Calu3 (cell line): Measurements from ENCODE around the gene DCST2. TPM values are rescaled to one million over a fixed set of nuclear protein-coding genes. Genes with fewer than 3 reads are reported as not detected.

Experiments used
- BruUV-seq: library from RNA; stranded (reverse); fragments of 400-500 nt; replicated peaks from 2 replicates; lab custom pipeline; 2021; lab: Mats Ljungman, UMichigan
- CTCF ChIA-PET: fragments of 300-600 bp; sonication (Branson Sonifier 250); formaldehyde crosslinking; loops from one replicate; lab custom pipeline; 2022; ENCODE audit warnings: antibody characterized with exemption; lab: Charles Lee
- DNase-seq: peaks from one replicate; pipeline ENCODE4 v3.0.0; 2022
- H3K27ac Mint-ChIP-seq: one replicate; pipeline ENCODE4 v1.8.0; 2022; ENCODE audit warnings: mixed read lengths; ENCODE audit not compliant: unreplicated experiment
- H3K27me3 Mint-ChIP-seq: one replicate; pipeline ENCODE4 v1.8.0; 2022; ENCODE audit warnings: mixed read lengths; ENCODE audit not compliant: unreplicated experiment
- H3K36me3 Mint-ChIP-seq: one replicate; pipeline ENCODE4 v1.8.0; 2022; ENCODE audit warnings: mild to moderate bottlenecking, moderate library complexity, mixed read lengths; ENCODE audit not compliant: insufficient read depth, unreplicated experiment
- H3K4me1 Mint-ChIP-seq: one replicate; pipeline ENCODE4 v1.8.0; 2022; ENCODE audit warnings: mild to moderate bottlenecking, low read depth, mixed read lengths; ENCODE audit not compliant: unreplicated experiment
- H3K4me3 Mint-ChIP-seq: one replicate; pipeline ENCODE4 v1.8.0; 2022; ENCODE audit warnings: mild to moderate bottlenecking, low read depth, moderate library complexity, mixed read lengths; ENCODE audit not compliant: unreplicated experiment
- H3K9me3 Mint-ChIP-seq: one replicate; pipeline ENCODE4 v1.8.0; 2022; ENCODE audit warnings: low read depth, mixed read lengths; ENCODE audit not compliant: unreplicated experiment
- CTCF ChIP-seq: fragments of 200-600 bp; IDR thresholded peaks from one replicate; pipeline ENCODE4 v1.8.0; 2022; ENCODE audit warnings: antibody characterized with exemption; ENCODE audit not compliant: unreplicated experiment
- intact Hi-C: fragments of 100-400 bp; cut with micrococcal nuclease; formaldehyde crosslinking; loops from one replicate; pipeline ENCODE4 v1.10.0; 2022; ENCODE audit not compliant: unreplicated experiment
- total RNA-seq: library from RNA; stranded (reverse); gene quantifications from 2 replicates; pipeline ENCODE4 v1.2.3, GENCODE V29; 2022

The DCST2 gene
- total RNA-seq, 1 experiment from 2014 or later = 1.4 TPM

- peak overlapping the region; percentile 91 for H3K4me3 Mint-ChIP-seq
- DNase-seq = no peak
- no peak for TF ChIP-seq CTCF
- H3K4me1 Mint-ChIP-seq = peaks cover 24% of the 10 kb centered on the region
- no peaks in the 10 kb centered on the region for H3K9me3 Mint-ChIP-seq
- H3K36me3 Mint-ChIP-seq = peaks cover 36% of the 10 kb centered on the region
- intact Hi-C loops = loop anchor here (10.0 kb wide), 1 partner anchor 49 kb away; the partner anchor contains the start of gene ZBTB7B
- H3K27me3 Mint-ChIP-seq = no peaks in the 10 kb centered on the region
- CTCF ChIA-PET = no interaction called here
- no TSS peak for BruUV-seq
- H3K27ac Mint-ChIP-seq = no peak overlapping the region
Observed at GRCh38 chr1:155053531-155054105, 20.0 kb upstream of the DCST2 start.

DNA sequence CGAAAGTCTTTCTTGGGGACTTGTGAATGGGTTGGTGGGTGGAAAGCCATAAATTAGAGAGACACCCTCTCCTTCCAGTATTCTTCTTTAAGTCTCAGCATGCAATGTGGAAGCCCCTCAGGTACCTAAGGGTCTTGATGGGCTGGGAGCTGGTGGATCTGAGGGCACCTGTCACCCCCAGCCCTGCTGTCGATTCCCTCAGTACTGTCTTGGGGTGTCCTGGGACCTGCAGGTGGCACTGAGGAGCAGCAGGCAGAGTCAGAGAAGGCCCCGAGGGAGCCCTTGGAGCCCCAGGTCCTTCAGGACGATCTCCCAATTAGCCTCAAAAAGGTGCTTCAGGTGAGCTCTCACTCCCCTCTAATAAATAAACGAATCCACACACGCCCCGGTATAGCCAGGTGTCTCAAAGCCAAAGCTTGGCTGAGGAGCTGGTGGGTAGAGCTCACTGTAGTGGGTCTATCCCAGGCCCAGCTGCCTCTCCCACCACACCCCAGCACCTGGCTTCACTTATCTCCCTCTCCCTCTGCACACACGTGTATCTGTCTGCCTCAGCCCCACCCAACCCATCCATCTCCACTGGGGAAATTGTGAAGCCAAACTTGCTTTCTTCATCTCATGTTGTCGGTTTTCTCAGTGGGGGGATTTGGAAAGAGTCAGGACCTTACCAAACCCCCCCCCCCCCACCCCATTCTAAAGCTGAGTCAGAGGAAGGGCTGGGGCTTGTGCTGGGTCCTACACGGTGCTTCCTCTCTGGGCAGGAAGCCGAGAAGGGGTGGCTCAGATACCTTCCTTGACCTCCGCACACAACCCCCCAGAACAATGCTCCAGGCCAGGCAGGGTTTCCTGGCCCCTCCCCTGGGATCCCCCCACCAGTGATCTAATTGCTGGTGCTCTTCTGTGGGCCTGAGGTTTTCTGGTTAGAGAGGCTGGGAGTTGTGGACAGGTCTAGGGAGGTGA is 19.1 kb upstream of the DCST2 start:
- Mint-ChIP-seq H3K36me3 (peaks cover 36% of the 10 kb centered on the region), H3K4me1 (peaks cover 24% of the 10 kb centered on the region), H3K27ac (peak overlapping the region; percentile 60), H3K4me3 (peak overlapping the region; percentile 91), H3K9me3 (no peaks in the 10 kb centered on the region), H3K27me3 (no peaks in the 10 kb centered on the region)
- no TSS peak for BruUV-seq
- intact Hi-C loops = loop anchor here (10.0 kb wide), 1 partner anchor 48 kb away; the partner anchor contains the start of gene ZBTB7B
- CTCF ChIA-PET = interaction anchor here (0.6 to 2.5 kb wide), 5 partner anchors 9 to 921 kb away, joined by 3 to 11 read pairs (median 3); no protein-coding TSS in a partner anchor
- TF ChIP-seq CTCF = peak; percentile 59
- DNase-seq = peak; percentile 64

DNA sequence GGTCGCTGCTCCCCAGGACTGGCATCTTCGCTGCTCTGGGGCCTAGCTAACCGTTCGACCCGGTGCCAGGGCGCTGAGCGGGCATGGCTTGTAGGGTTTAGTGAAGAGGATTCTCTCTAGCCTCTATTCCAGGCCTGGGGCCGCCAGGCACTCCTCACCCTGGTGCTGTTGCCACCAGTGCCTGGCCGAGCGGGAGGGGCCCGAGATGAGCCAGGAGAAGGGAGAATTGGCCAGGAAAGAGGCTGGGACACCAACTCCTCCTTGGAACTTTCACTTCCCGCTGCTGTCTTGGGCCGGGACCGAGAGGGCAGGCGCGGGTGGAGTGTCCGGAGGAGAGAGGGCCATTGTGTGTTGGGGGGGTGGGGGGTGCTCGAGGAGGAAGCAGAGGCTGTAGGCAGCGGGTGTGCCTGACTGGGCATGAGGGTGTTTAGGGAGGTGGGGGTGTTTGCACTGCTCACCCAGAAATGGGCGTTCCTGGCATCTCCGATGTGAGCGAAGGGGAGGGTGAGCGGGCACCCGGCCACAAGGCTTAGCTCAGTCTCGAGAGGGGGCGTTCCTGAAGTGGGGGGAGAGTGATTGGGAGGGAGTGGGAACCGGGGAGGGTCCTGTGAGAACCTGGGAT is 18.3 kb upstream of the DCST2 start:
- intact Hi-C loops = loop anchor here (10.0 kb wide), 1 partner anchor 47 kb away; the partner anchor contains the start of gene ZBTB7B
- no TSS peak for BruUV-seq
- H3K4me1 Mint-ChIP-seq = peaks cover 24% of the 10 kb centered on the region
- no peak for TF ChIP-seq CTCF
- peak overlapping the region; percentile 68 for H3K27ac Mint-ChIP-seq
- peak overlapping the region; percentile 91 for H3K4me3 Mint-ChIP-seq
- peak; percentile 49 for DNase-seq
- H3K9me3 Mint-ChIP-seq = no peaks in the 10 kb centered on the region
- H3K27me3 Mint-ChIP-seq = no peaks in the 10 kb centered on the region
- peaks cover 36% of the 10 kb centered on the region for H3K36me3 Mint-ChIP-seq
- CTCF ChIA-PET = interaction anchor here (0.6 to 2.5 kb wide), 8 partner anchors 10 to 813 kb away, joined by 3 to 11 read pairs (median 4); partner anchors contain the start of genes PBXIP1 and PYGO2

GRCh38 chr1:155051342-155051776 is 17.8 kb upstream of the DCST2 start:
- intact Hi-C loops = loop anchor here (10.0 kb wide), 1 partner anchor 47 kb away; the partner anchor contains the start of gene ZBTB7B
- Mint-ChIP-seq H3K27ac (peak overlapping the region; percentile 68), H3K27me3 (no peaks in the 10 kb centered on the region), H3K4me3 (peak overlapping the region; percentile 91), H3K9me3 (no peaks in the 10 kb centered on the region), H3K36me3 (peaks cover 36% of the 10 kb centered on the region), H3K4me1 (peaks cover 24% of the 10 kb centered on the region)
- no peak for TF ChIP-seq CTCF
- BruUV-seq = no TSS peak
- CTCF ChIA-PET = interaction anchor here (0.6 to 2.5 kb wide), 16 partner anchors 10 to 1308 kb away, joined by 3 to 12 read pairs (median 4); partner anchors contain the start of genes DCST1, DCST2, KRTCAP2 and LENEP
- no peak for DNase-seq
